Measurements from ENCODE around the gene CNOT11.

The CNOT11 gene

GRCh38 chr2:101253703-101254450 is 1.2 kb downstream of the CNOT11 start:
- H3K27ac ChIP-seq: peak overlapping the region; percentile 89
- TF ChIP-seq ZFX (IDR thresholded peaks at IDR 0.05; ENCODE audit: borderline replicate concordance) (no peak), CTCF (IDR thresholded peaks at IDR 0.05) (no peak)

- no peak overlapping the region for H3K27ac ChIP-seq
- TF ChIP-seq ZFX (IDR thresholded peaks at IDR 0.05; ENCODE audit: borderline replicate concordance) (no peak), CTCF (IDR thresholded peaks at IDR 0.05) (no peak)
Observed at GRCh38 chr2:101255501-101255900, 2.8 kb downstream of the CNOT11 start.

GRCh38 chr2:101256316-101256715 is 3.6 kb downstream of the CNOT11 start:
- no peak overlapping the region for H3K27ac ChIP-seq
- TF ChIP-seq CTCF (IDR thresholded peaks at IDR 0.05) (no peak), ZFX (IDR thresholded peaks at IDR 0.05; ENCODE audit: borderline replicate concordance) (no peak)

- H3K27ac ChIP-seq: no peak overlapping the region
- no peak for TF ChIP-seq CTCF (IDR thresholded peaks at IDR 0.05)
- no peak for TF ChIP-seq ZFX (IDR thresholded peaks at IDR 0.05; ENCODE audit: borderline replicate concordance)
Observed at GRCh38 chr2:101258804-101259203, 6.1 kb downstream of the CNOT11 start.

GRCh38 chr2:101262142-101262541 is 9.5 kb downstream of the CNOT11 start:
- TF ChIP-seq ZFX (IDR thresholded peaks at IDR 0.05; ENCODE audit: borderline replicate concordance) (no peak), CTCF (IDR thresholded peaks at IDR 0.05) (no peak)
- no peak overlapping the region for H3K27ac ChIP-seq

GRCh38 chr2:101263377-101263800 is 10.7 kb downstream of the CNOT11 start:
- H3K27ac ChIP-seq: no peak overlapping the region

More at GRCh38 chr2:101263377-101263800, 10.7 kb downstream of the CNOT11 start:
- no peak for TF ChIP-seq CTCF (IDR thresholded peaks at IDR 0.05)
- TF ChIP-seq ZFX (IDR thresholded peaks at IDR 0.05; ENCODE audit: borderline replicate concordance): no peak

Measured in 22Rv1 (cell line).